K562 (cell line): ENCODE results near the gene TXN. TPM values are rescaled to one million over a fixed set of nuclear protein-coding genes. Genes with fewer than 3 reads are reported as not detected.
A peak's percentile ranks its signal among the peaks of the same experiment; 100 is the strongest.

ENCODE experiments used
- ATAC-seq: fragments of 200-7000 bp; cut with Tn5 transposase; 3 replicates; pipeline ENCODE4 v1.9.1; 2020; ENCODE audit warnings: moderate library complexity
- BruUV-seq: library from RNA; stranded (reverse); fragments of 400-500 nt; replicated peaks from 2 replicates; lab custom pipeline; 2021; lab: Mats Ljungman, UMichigan
- CTCF ChIA-PET: fragments of 300-600 bp; formaldehyde crosslinking; extraction: SDS; loops from one replicate; lab custom pipeline; 2021; ENCODE audit warnings: low intra/inter-chr PET ratio; lab: Yijun Ruan, JAX
- POLR2A ChIA-PET: fragments of 300-600, 350-650 bp; sonication (Branson Sonifier 250); formaldehyde crosslinking; extraction: SDS; loops from one replicate; lab custom pipeline; 2021; ENCODE audit warnings: antibody characterized with exemption, inconsistent platforms; lab: Yijun Ruan, JAX
- DNase-seq, 4 experiments: peaks; one replicate each; pipeline versions ENCODE4 v3.0.0 to v3.0.0-alpha.2; 2011 to 2018; ENCODE audit warnings: low spot score in 3 of 4, mixed read lengths in 3 of 4; ENCODE audit errors: extremely low read depth in 1 of 4
- FAIRE-seq: peaks from 2 replicates; lab custom pipeline; 2011; peaks lifted over from hg19 to GRCh38; lab: Jason Lieb, UNC
- H2AFZ ChIP-seq: 2 replicates; pipeline ENCODE4 v1.6.0; 2011; ENCODE audit warnings: low read depth, low read length, control low read depth, inconsistent platforms
- H3K27ac ChIP-seq: fragments of 200-600 bp; 3 replicates; pipeline ENCODE4 v1.8.0; 2011; ENCODE audit warnings: low read depth, mild to moderate bottlenecking, control low read depth, inconsistent platforms, low read length, moderate library complexity, mixed read lengths; ENCODE audit errors: extremely low read depth
- H3K27me3 ChIP-seq, 2 experiments: fragments of 300-600 bp in 1 of 2; 2 replicates in 1 of 2; 3 replicates in 1 of 2; pipeline versions ENCODE4 v1.6.0 to v1.8.0; 2011; ENCODE audit warnings: inconsistent platforms in 2 of 2, low read length in 2 of 2, mild to moderate bottlenecking in 1 of 2, mixed read lengths in 1 of 2, moderate library complexity in 1 of 2; ENCODE audit not compliant: control insufficient read depth in 2 of 2, insufficient read depth in 2 of 2
- H3K36me3 ChIP-seq: fragments of 300-600 bp; 3 replicates; pipeline ENCODE4 v1.8.0; 2011; ENCODE audit warnings: mild to moderate bottlenecking, low read length, inconsistent platforms; ENCODE audit not compliant: control insufficient read depth, insufficient read depth
- H3K4me1 ChIP-seq, 2 experiments: fragments of 200-600 bp in 1 of 2; replicated peaks in 1 of 2; 2 replicates in 1 of 2; 3 replicates in 1 of 2; pipeline versions ENCODE4 v1.5.1 to v1.8.0; 2011; ENCODE audit warnings: inconsistent platforms in 2 of 2, low read length in 2 of 2, mild to moderate bottlenecking in 1 of 2, mixed read lengths in 1 of 2, moderate library complexity in 1 of 2; ENCODE audit not compliant: control insufficient read depth in 2 of 2, insufficient read depth in 2 of 2
- H3K4me2 ChIP-seq: 2 replicates; pipeline ENCODE4 v1.6.1; 2011; ENCODE audit warnings: low read length, control low read depth, inconsistent platforms, mixed read lengths; ENCODE audit not compliant: insufficient read depth
- H3K4me3 ChIP-seq: fragments of 200-600 bp; sonication (generic), shearing (Covaris generic); 2 replicates; pipeline ENCODE4 v1.5.1; 2016; ENCODE audit warnings: control low read depth, inconsistent platforms
- H3K79me2 ChIP-seq: fragments of 200-600 bp; 3 replicates; pipeline ENCODE4 v1.8.0; 2011; ENCODE audit warnings: low read length, inconsistent platforms; ENCODE audit not compliant: control insufficient read depth, insufficient read depth
- H3K9ac ChIP-seq, 2 experiments: 2 replicates each; pipeline versions ENCODE4 v1.6.0 to v1.6.1; 2011; ENCODE audit warnings: low read depth in 2 of 2, low read length in 2 of 2, control low read depth in 1 of 2, inconsistent platforms in 1 of 2, mild to moderate bottlenecking in 1 of 2, mixed read lengths in 1 of 2; ENCODE audit not compliant: insufficient read depth in 1 of 2
- H3K9me1 ChIP-seq: one replicate; pipeline ENCODE4 v1.6.0; 2011; ENCODE audit warnings: inconsistent platforms, mild to moderate bottlenecking, low read length, moderate library complexity; ENCODE audit not compliant: control insufficient read depth, insufficient read depth
- H3K9me3 ChIP-seq: replicated peaks from 2 replicates; pipeline ENCODE4 v1.5.1; 2011; ENCODE audit warnings: low read depth, low read length, inconsistent platforms; ENCODE audit not compliant: control insufficient read depth, insufficient read depth
- H4K20me1 ChIP-seq: replicated peaks from 2 replicates; pipeline ENCODE4 v1.6.1; 2011; ENCODE audit warnings: low read length, inconsistent platforms, mixed read lengths; ENCODE audit not compliant: control insufficient read depth, insufficient read depth
- CEBPB ChIP-seq: fragments of 450-650 bp; IDR thresholded peaks from 2 replicates; pipeline ENCODE4 v1.6.1; 2016; ENCODE audit warnings: missing genetic modification characterization, missing compliant biosample characterization
- ETS1 ChIP-seq: conservative IDR thresholded peaks from 2 replicates; pipeline ENCODE4 v1.6.1; 2011; ENCODE audit warnings: low read depth, mild to moderate bottlenecking, low read length; ENCODE audit not compliant: control insufficient read depth
- GTF2E2 ChIP-seq: fragments of 200-800 bp; sonication (Bioruptor generic); IDR thresholded peaks from 2 replicates; pipeline ENCODE4 v1.6.1; 2016; ENCODE audit warnings: missing genetic modification characterization, missing compliant biosample characterization
- IRF2 ChIP-seq: sonication (generic); formaldehyde crosslinking; IDR thresholded peaks from 2 replicates; pipeline ENCODE4 v1.8.1; 2022; ENCODE audit warnings: mild to moderate bottlenecking, missing genetic modification reagents
- ZNF282 ChIP-seq: sonication (generic); formaldehyde crosslinking; IDR thresholded peaks from 2 replicates; pipeline ENCODE4 v1.8.1; 2023; ENCODE audit warnings: missing genetic modification reagents
- WGBS: fragments of 100-300 bp; shearing (Covaris generic); methylation state at CpG from one replicate; pipeline ENCODE4 v1.1.6; 2016; ENCODE audit warnings: low coverage, mixed read lengths; ENCODE audit not compliant: insufficient coverage; ENCODE audit errors: missing lambda C conversion rate; 5-methylcytosine and 5-hydroxymethylcytosine counted together
- in situ Hi-C: fragments of 300-500 bp; cut with MboI; formaldehyde crosslinking; loops from 4 replicates; pipeline ENCODE4 v1.15.0; 2018; ENCODE audit warnings: inconsistent platforms, mixed read lengths
- intact Hi-C: fragments of 100-400 bp; cut with micrococcal nuclease; formaldehyde crosslinking; loops from 2 replicates; pipeline ENCODE4 v1.14.2; 2022
- polyA plus RNA-seq, 8 experiments: library from polyadenylated mRNA; depleted of rRNA in 4 of 8; stranded (reverse) in 5 of 8; unstranded in 3 of 8; fragments of >200 nt; fragmentation: Nextera tagmentation in 2 of 8; fragmentation: Illumina TruSeq in 1 of 8; extraction: Ambion mirVana in 2 of 8; extraction: Trizol in 1 of 8; gene quantifications; 2 replicates each; pipeline versions ENCODE4 v1.2.1 to v1.2.3, GENCODE V29; 2011 to 2014; ENCODE audit warnings: inconsistent platforms in 1 of 8, missing spikeins in 1 of 8
- total RNA-seq, 7 experiments: library from RNA; depleted of rRNA in 6 of 7; stranded (reverse); fragments of >200 nt in 6 of 7; fragmentation: Illumina TruSeq in 2 of 7; extraction: Trizol in 2 of 7; gene quantifications; 2 replicates each; pipeline versions ENCODE4 v1.2.1 to v1.2.3, GENCODE V29; 2011 to 2021; ENCODE audit warnings: low replicate concordance in 1 of 7

The TXN gene
- total and polyA plus RNA-seq, 9 of the 15 experiments (the other 6 are each of a cell fraction or from before 2014, with no cell fraction given): 272 to 1,596 (median 514) TPM

- H2AFZ ChIP-seq: no peak overlapping the region
- CTCF ChIA-PET: no interaction called here
- no peaks in the 10 kb centered on the region for H3K27me3 ChIP-seq
- FAIRE-seq: no peak
- BruUV-seq: no TSS peak
- no peak overlapping the region for H3K4me3 ChIP-seq
- H3K4me2 ChIP-seq: no peak overlapping the region
- no peaks in the 10 kb centered on the region for H4K20me1 ChIP-seq
- in situ Hi-C loops: no loop called here
- DNase-seq: no peak
- H3K4me1 ChIP-seq: peaks cover 5 to 24% of the 10 kb centered on the region in 2 experiments
- POLR2A ChIA-PET: interaction anchor here (0.7 to 6.3 kb wide), 2 partner anchors 10 to 277 kb away, joined by 3 to 94 read pairs; no protein-coding TSS in a partner anchor
- intact Hi-C loops: no loop called here
- no peak for ATAC-seq
- H3K9me1 ChIP-seq: no peaks in the 10 kb centered on the region
- no peaks in the 10 kb centered on the region; the same call in 2 of the 3 replicates for H3K36me3 ChIP-seq
- WGBS: 50% methylated on average over 5 of the region's 5 CpGs
- TF ChIP-seq CEBPB (tag): 0 out of 2 replicates have a peak, but pooled peaks have one; percentile 9
- no peak for TF ChIP-seq ZNF282 (CRISPR knock-in tag)
- peaks cover 16% of the 10 kb centered on the region; the same call in 2 of the 3 replicates for H3K79me2 ChIP-seq
- H3K27ac ChIP-seq: no peak overlapping the region
- H3K9ac ChIP-seq: no peak overlapping the region
- H3K9me3 ChIP-seq: no peaks in the 10 kb centered on the region
These were observed 5.3 kb upstream of the TXN start for GRCh38 chr9:110261632-110262031.

GRCh38 chr9:110260911-110261310, 4.6 kb upstream of the TXN start:
- in situ Hi-C loops: no loop called here
- no peaks in the 10 kb centered on the region for H4K20me1 ChIP-seq
- CTCF ChIA-PET: no interaction called here
- BruUV-seq: no TSS peak
- H3K4me2 ChIP-seq: no peak overlapping the region
- H3K9me3 ChIP-seq: no peaks in the 10 kb centered on the region
- no peak for DNase-seq
- no peak overlapping the region for H3K9ac ChIP-seq
- ATAC-seq: no peak
- POLR2A ChIA-PET: interaction anchor here (6.3 kb wide), 1 partner anchor 11 kb away, joined by 94 read pairs; no protein-coding TSS in a partner anchor
- intact Hi-C loops: no loop called here
- H3K27ac ChIP-seq: no peak overlapping the region
- H3K27me3 ChIP-seq: no peaks in the 10 kb centered on the region
- H3K4me1 ChIP-seq: peaks cover 8 to 24% of the 10 kb centered on the region in 2 experiments
- no peak for TF ChIP-seq GTF2E2 (tag)
- no peak for TF ChIP-seq IRF2 (CRISPR knock-in tag)
- TF ChIP-seq ETS1: no peak
- H3K4me3 ChIP-seq: no peak overlapping the region
- WGBS: 33% methylated on average over 4 of the region's 4 CpGs
- no peaks in the 10 kb centered on the region; the same call in 2 of the 3 replicates for H3K36me3 ChIP-seq
- H3K9me1 ChIP-seq: no peaks in the 10 kb centered on the region
- no peak overlapping the region for H2AFZ ChIP-seq
- FAIRE-seq: no peak
- peaks cover 21% of the 10 kb centered on the region for H3K79me2 ChIP-seq
